DOHH2 (cell line): Measurements from ENCODE around the gene AP5B1.

Experiments used
- H3F3A ChIP-seq: fragments of 200-600 bp; sonication (generic), shearing (Covaris generic); 2 replicates; pipeline ENCODE4 v1.6.0; 2016; ENCODE audit warnings: antibody characterized with exemption, mild to moderate bottlenecking; ENCODE audit not compliant: control insufficient read depth, insufficient read depth
- H3K27ac ChIP-seq: fragments of 200-600 bp; sonication (generic); 2 replicates; pipeline ENCODE4 v1.5.1; 2014; ENCODE audit warnings: low read depth, mild to moderate bottlenecking, low read length, moderate library complexity
- H3K27me3 ChIP-seq: fragments of 200-600 bp; sonication (generic); 2 replicates; pipeline ENCODE4 v1.6.1; 2014; ENCODE audit warnings: mild to moderate bottlenecking, low read length, mixed read lengths; ENCODE audit not compliant: control insufficient read depth
- H3K36me3 ChIP-seq: fragments of 200-600 bp; sonication (generic); 2 replicates; pipeline ENCODE4 v1.6.1; 2014; ENCODE audit warnings: mild to moderate bottlenecking, low read length, moderate library complexity, mixed read lengths; ENCODE audit not compliant: control insufficient read depth
- H3K4me1 ChIP-seq: fragments of 200-600 bp; sonication (generic); 2 replicates; pipeline ENCODE4 v1.6.1; 2014; ENCODE audit warnings: mild to moderate bottlenecking, low read length, mixed read lengths; ENCODE audit not compliant: control insufficient read depth
- H3K4me2 ChIP-seq: fragments of 200-600 bp; sonication (generic); 2 replicates; pipeline ENCODE4 v1.6.0; 2014; ENCODE audit warnings: mild to moderate bottlenecking, low read length, moderate library complexity
- H3K4me3 ChIP-seq: fragments of 200-600 bp; sonication (generic); 2 replicates; pipeline ENCODE4 v1.5.1; 2014; ENCODE audit warnings: mild to moderate bottlenecking, low read length, mixed read lengths
- H3K79me2 ChIP-seq: fragments of 200-600 bp; sonication (generic); 2 replicates; pipeline ENCODE4 v1.6.1; 2014; ENCODE audit warnings: mild to moderate bottlenecking, low read length, mixed read lengths; ENCODE audit not compliant: control insufficient read depth
- H3K9me2 ChIP-seq: fragments of 200-600 bp; sonication (generic); replicated peaks from 2 replicates; pipeline ENCODE4 v1.6.1; 2014; ENCODE audit warnings: mild to moderate bottlenecking, low read length, mixed read lengths; ENCODE audit not compliant: control insufficient read depth
- H3K9me3 ChIP-seq: fragments of 200-600 bp; sonication (generic); 2 replicates; pipeline ENCODE4 v1.6.1; 2014; ENCODE audit warnings: antibody characterized with exemption, low read length, mixed read lengths; ENCODE audit not compliant: control insufficient read depth, insufficient read depth
- H4K20me1 ChIP-seq: fragments of 200-600 bp; sonication (generic); 2 replicates; pipeline ENCODE4 v1.6.0; 2014; ENCODE audit warnings: low read depth, mild to moderate bottlenecking, antibody characterized with exemption, low read length, moderate library complexity; ENCODE audit not compliant: control insufficient read depth, insufficient read depth
- CTCF ChIP-seq: fragments of 200-600 bp; sonication (generic); IDR thresholded peaks from one replicate; pipeline ENCODE4 v1.5.1; 2014; ENCODE audit warnings: antibody characterized with exemption, mild to moderate bottlenecking, low read depth, low read length; ENCODE audit not compliant: poor library complexity, severe bottlenecking
- EZH2phosphoT487 ChIP-seq: fragments of 200-600 bp; sonication (generic); IDR thresholded peaks from 2 replicates; pipeline ENCODE4 v1.6.1; 2017; ENCODE audit warnings: borderline replicate concordance, mild to moderate bottlenecking, antibody characterized with exemption, low read length, moderate library complexity, mixed read lengths

Gene AP5B1

GRCh38 chr11:65814131-65814985 is 33.6 kb upstream of the AP5B1 start:
- H3K27ac ChIP-seq, result no peak overlapping the region
- H3F3A ChIP-seq, result no peaks in the 10 kb centered on the region
- H3K4me1 ChIP-seq, result peaks cover 15% of the 10 kb centered on the region
- H3K9me3 ChIP-seq, result no peaks in the 10 kb centered on the region
- TF ChIP-seq CTCF (no peak), EZH2phosphoT487 (no peak)
- no peaks in the 10 kb centered on the region for H3K79me2 ChIP-seq
- H3K36me3 ChIP-seq, result no peaks in the 10 kb centered on the region
- H3K4me2 ChIP-seq, result no peak overlapping the region
- H3K27me3 ChIP-seq, result peaks cover 23% of the 10 kb centered on the region
- H3K4me3 ChIP-seq, result no peak overlapping the region
- H3K9me2 ChIP-seq, result no peaks in the 10 kb centered on the region
- no peaks in the 10 kb centered on the region for H4K20me1 ChIP-seq

- peaks cover 3% of the 10 kb centered on the region; the same call in 1 of the 2 replicates for H3K4me1 ChIP-seq
- no peak overlapping the region for H3K4me3 ChIP-seq
- no peaks in the 10 kb centered on the region for H3F3A ChIP-seq
- H3K27ac ChIP-seq, result no peak overlapping the region
- H3K36me3 ChIP-seq, result no peaks in the 10 kb centered on the region
- H3K9me3 ChIP-seq, result no peaks in the 10 kb centered on the region
- no peak overlapping the region for H3K4me2 ChIP-seq
- peaks cover 25% of the 10 kb centered on the region for H3K27me3 ChIP-seq
- no peaks in the 10 kb centered on the region for H3K9me2 ChIP-seq
- H3K79me2 ChIP-seq, result no peaks in the 10 kb centered on the region
- TF ChIP-seq EZH2phosphoT487 (no peak), CTCF (no peak)
- H4K20me1 ChIP-seq, result no peaks in the 10 kb centered on the region
Observed at GRCh38 chr11:65811764-65812475, 31.1 kb upstream of the AP5B1 start.

GRCh38 chr11:65810046-65810868 is 29.5 kb upstream of the AP5B1 start:
- Histone ChIP-seq H3K27ac (no peak overlapping the region), H3K9me2 (no peaks in the 10 kb centered on the region), H3K4me2 (no peak overlapping the region), H3F3A (no peaks in the 10 kb centered on the region), H3K4me1 (no peaks in the 10 kb centered on the region), H3K27me3 (peaks cover 26% of the 10 kb centered on the region), H3K4me3 (no peak overlapping the region), H3K79me2 (no peaks in the 10 kb centered on the region), H3K36me3 (no peaks in the 10 kb centered on the region), H3K9me3 (no peaks in the 10 kb centered on the region), H4K20me1 (no peaks in the 10 kb centered on the region)
- TF ChIP-seq CTCF (no peak), EZH2phosphoT487 (no peak)
